ENCODE measurements around the gene CDH4. TPM values are rescaled to one million over a fixed set of nuclear protein-coding genes. Genes with fewer than 3 reads are reported as not detected.

The CDH4 gene
- total RNA-seq, 2 donors from 2014 or later: 0.05 to 2.2 TPM

DNA sequence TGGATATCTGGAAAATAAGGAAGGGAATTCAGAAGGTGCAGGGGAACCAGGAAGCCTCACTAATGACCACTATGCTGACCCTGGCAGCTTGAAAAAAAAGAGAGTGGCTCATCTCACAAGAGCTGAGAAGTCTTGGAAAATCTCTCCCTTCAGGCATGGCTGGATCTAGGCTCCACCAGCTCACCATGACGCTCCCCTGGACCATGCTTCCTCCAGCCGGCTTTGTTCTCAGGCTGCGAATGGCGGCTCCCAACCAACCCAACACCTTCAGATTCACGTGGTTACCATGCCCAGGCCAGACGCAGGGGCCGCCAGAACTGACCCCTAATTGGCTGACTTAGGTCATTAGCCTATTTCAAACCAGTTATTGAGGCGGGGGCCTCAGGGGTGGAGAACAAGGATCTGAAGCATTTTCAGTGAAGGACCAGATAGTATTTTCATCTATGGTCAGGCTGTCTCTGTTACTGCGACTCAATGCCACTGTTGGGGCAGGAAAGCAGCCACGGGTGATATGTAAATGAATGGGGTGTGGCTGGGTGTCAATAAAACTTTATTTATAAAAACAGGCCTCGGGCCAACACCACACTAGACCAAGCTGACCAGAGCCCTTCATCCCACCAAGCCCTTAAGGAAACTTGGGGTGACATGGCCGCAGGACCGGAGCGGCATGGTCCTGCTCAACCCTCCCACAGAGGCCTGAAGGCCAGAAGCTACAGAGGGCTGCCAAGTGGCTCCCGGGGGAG lies 653.9 kb downstream of the CDH4 start:
- H3K27ac ChIP-seq: no peak overlapping the region
- no peak overlapping the region for H3K4me3 ChIP-seq
- H3K36me3 ChIP-seq: no peaks in the 10 kb centered on the region
- intact Hi-C loops (cut with DNase I): no loop called here
- no peaks in the 10 kb centered on the region for H3K4me1 ChIP-seq (replicated peaks)
- no peaks in the 10 kb centered on the region for H3K9me3 ChIP-seq
- no peaks in the 10 kb centered on the region for H3K27me3 ChIP-seq (replicated peaks; ENCODE audit: insufficient read depth)
- no peak for TF ChIP-seq POLR2A (IDR thresholded peaks at IDR 0.05)
- no peak for TF ChIP-seq POLR2AphosphoS5 (IDR thresholded peaks at IDR 0.05)
- TF ChIP-seq, protein P1, sequence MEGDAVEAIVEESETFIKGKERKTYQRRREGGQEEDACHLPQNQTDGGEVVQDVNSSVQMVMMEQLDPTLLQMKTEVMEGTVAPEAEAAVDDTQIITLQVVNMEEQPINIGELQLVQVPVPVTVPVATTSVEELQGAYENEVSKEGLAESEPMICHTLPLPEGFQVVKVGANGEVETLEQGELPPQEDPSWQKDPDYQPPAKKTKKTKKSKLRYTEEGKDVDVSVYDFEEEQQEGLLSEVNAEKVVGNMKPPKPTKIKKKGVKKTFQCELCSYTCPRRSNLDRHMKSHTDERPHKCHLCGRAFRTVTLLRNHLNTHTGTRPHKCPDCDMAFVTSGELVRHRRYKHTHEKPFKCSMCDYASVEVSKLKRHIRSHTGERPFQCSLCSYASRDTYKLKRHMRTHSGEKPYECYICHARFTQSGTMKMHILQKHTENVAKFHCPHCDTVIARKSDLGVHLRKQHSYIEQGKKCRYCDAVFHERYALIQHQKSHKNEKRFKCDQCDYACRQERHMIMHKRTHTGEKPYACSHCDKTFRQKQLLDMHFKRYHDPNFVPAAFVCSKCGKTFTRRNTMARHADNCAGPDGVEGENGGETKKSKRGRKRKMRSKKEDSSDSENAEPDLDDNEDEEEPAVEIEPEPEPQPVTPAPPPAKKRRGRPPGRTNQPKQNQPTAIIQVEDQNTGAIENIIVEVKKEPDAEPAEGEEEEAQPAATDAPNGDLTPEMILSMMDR (IDR thresholded peaks at IDR 0.05): no peak
- no peak for DNase-seq (ENCODE audit: low spot score)
- 89% methylated on average over 15 of the region's 15 CpGs for WGBS

DNA sequence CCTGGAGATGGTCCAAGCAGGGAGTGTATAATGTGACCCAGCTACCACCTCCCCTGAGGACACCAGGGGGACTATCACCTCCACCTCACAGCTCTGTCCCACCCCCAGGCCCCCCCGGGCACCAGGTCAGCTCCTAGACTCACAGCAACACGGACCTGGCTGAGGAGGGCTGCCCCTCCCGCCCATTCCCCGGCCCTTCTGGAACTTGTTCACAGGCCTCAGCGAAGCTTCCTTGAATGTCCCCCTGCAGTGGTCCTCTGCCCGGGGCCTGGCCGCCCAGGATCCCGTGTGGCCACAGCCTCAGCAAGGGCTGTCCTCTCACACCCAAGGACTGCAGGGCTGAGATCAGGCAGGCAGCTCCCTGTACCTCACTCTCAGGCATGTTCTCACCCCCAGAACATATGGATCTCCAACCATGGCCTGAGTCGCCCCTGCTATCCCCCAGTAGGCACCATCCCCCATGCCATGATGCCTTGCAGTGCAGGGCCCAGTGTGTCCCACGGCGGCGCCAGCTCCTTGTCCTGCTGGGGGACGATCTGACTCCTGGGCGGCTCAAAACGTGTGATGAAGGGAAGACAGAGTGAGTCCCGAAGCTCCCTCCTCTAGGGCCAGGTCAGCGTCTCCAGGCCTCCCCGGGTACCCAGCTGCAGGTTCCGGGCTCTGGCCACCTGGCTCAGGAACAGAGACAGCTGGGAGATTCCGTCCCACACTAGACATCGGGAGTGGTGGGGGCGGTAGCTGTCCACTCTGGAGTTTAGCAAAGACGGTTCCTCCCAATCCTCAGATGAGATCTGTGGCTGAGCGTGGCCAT lies 655.2 kb downstream of the CDH4 start:
- no peak for DNase-seq (ENCODE audit: low spot score)
- intact Hi-C loops (cut with DNase I): no loop called here
- Histone ChIP-seq H3K4me1 (replicated peaks) (no peaks in the 10 kb centered on the region), H3K27ac (no peak overlapping the region), H3K27me3 (replicated peaks; ENCODE audit: insufficient read depth) (no peaks in the 10 kb centered on the region), H3K4me3 (no peak overlapping the region), H3K9me3 (no peaks in the 10 kb centered on the region), H3K36me3 (no peaks in the 10 kb centered on the region)
- TF ChIP-seq POLR2A (IDR thresholded peaks at IDR 0.05) (no peak), POLR2AphosphoS5 (IDR thresholded peaks at IDR 0.05) (no peak)
- TF ChIP-seq, protein P1 (IDR thresholded peaks at IDR 0.05): no peak
- whole genome bisulfite sequencing: 82% methylated on average over 24 of the region's 24 CpGs

DNA sequence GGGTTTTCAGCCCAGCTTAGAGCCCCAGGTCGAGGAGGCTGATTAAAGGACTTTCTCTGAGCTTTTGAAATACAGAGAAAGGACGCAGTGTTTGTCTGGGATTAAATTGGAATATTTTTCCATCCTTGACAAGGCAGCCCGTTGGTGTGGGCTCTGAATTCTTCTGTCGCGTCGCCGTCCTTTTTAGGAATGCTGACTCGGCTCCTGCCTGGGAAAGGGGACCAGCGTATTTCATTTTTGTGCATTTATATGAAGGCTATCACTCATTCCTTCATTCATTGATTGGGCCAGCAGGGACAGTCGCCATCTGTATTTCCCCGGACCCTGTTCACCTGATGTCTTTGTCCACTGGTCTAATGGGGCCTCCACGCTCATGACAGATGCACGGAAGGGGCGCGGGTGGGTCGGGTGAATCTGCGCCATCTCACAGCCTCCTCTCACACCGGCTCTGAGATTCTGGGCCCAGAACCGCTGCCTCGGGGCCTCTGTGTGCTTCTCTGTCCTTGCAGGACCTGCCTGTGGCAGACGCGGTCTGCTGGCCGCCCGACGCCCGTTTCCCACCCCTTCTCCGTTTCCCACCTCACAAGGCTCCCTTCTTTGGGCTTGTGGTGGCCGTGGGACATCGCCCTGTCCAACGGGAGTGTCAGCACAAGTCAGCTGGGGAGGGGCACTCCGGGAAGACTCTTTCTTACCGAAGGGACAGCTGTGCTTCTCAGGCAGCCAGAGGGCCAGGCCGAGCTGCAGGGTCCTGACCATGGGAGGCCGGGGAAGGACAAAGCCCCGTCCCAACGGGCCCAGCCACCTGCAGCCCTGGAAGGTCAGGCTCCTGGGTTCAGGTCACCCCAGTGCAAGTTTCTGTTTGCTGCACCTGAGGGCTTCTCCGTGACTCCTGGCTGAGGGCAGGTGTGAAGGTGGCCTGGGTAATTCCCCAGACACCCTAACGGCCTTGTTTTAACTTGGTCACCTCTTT lies 656.3 kb downstream of the CDH4 start:
- H3K4me1 ChIP-seq (replicated peaks): no peaks in the 10 kb centered on the region
- H3K27ac ChIP-seq: no peak overlapping the region
- 74% methylated on average over 35 of the region's 38 CpGs for WGBS
- intact Hi-C loops (cut with DNase I): no loop called here
- no peak for DNase-seq (ENCODE audit: low spot score)
- H3K27me3 ChIP-seq (replicated peaks; ENCODE audit: insufficient read depth): no peaks in the 10 kb centered on the region
- H3K36me3 ChIP-seq: no peaks in the 10 kb centered on the region
- TF ChIP-seq POLR2A (IDR thresholded peaks at IDR 0.05) (no peak), POLR2AphosphoS5 (IDR thresholded peaks at IDR 0.05) (no peak)
- TF ChIP-seq, protein P1 (IDR thresholded peaks at IDR 0.05): no peak
- no peaks in the 10 kb centered on the region for H3K9me3 ChIP-seq
- H3K4me3 ChIP-seq: no peak overlapping the region

DNA sequence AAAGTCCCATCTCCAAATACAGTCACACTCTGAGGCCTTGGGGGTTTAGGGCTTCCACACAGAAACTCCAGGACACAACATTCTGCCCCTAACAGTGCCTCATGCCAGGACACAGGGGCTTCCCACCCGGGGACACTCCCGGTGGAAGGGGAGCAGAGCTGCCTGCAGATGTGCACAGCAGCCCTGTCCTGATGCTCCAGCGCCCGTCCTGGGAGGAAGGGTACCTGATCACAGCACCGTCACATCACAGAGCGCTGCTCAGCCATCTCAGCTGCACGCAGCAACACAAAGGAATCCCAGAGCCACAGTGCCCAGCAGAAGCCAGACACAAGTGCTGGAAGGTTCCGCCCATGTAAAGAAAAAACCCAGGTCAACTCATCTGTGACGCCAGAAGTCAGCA lies 657.0 kb downstream of the CDH4 start:
- intact Hi-C loops (cut with DNase I): no loop called here
- H3K4me1 ChIP-seq (replicated peaks): no peaks in the 10 kb centered on the region
- no peak for DNase-seq (ENCODE audit: low spot score)
- WGBS: 70% methylated on average over 9 of the region's 9 CpGs
- no peaks in the 10 kb centered on the region for H3K9me3 ChIP-seq
- no peak overlapping the region for H3K4me3 ChIP-seq
- TF ChIP-seq POLR2AphosphoS5 (IDR thresholded peaks at IDR 0.05) (no peak), POLR2A (IDR thresholded peaks at IDR 0.05) (no peak)
- TF ChIP-seq, protein P1 (IDR thresholded peaks at IDR 0.05): no peak
- H3K36me3 ChIP-seq: no peaks in the 10 kb centered on the region
- H3K27ac ChIP-seq: no peak overlapping the region
- H3K27me3 ChIP-seq (replicated peaks; ENCODE audit: insufficient read depth): no peaks in the 10 kb centered on the region

Measured in prostate gland (tissue), 2 donors.